Stomach (tissue), 9 donors: ENCODE measurements around the gene GNA15. TPM values are rescaled to one million over a fixed set of nuclear protein-coding genes. Genes with fewer than 3 reads are reported as not detected.

Experiments
- DNase-seq, 2 donors: peaks; one replicate each; pipeline versions ENCODE4 v3.0.0 to v3.0.0-alpha.2; 2013 to 2019
- H3K27ac ChIP-seq, 5 donors: fragments of 200-600 bp in 4 of 5; sonication (generic) in 4 of 5; one replicate each; pipeline ENCODE4 v1.5.1; 2013 to 2019; ENCODE audit warnings: mild to moderate bottlenecking in 1 of 5, moderate library complexity in 1 of 5
- H3K27me3 ChIP-seq, 3 donors: fragments of 200-600 bp; sonication (generic); one replicate each; pipeline ENCODE4 v1.5.1; 2017 to 2019; ENCODE audit warnings: mixed run types in 1 of 3
- H3K36me3 ChIP-seq, 4 donors: fragments of 200-600 bp; sonication (generic); 1 replicate in 3 of 4; 2 replicates in 1 of 4; pipeline ENCODE4 v1.5.1; 2016 to 2019
- H3K4me1 ChIP-seq, 4 donors: fragments of 200-600 bp; sonication (generic); one replicate each; pipeline ENCODE4 v1.5.1; 2016 to 2019
- H3K4me3 ChIP-seq, 4 donors: fragments of 200-600 bp; sonication (generic) in 3 of 4; one replicate each; pipeline ENCODE4 v1.5.1; 2016 to 2019; ENCODE audit warnings: mild to moderate bottlenecking in 1 of 4
- H3K9me3 ChIP-seq, 4 donors: fragments of 200-600 bp; sonication (generic); one replicate each; pipeline ENCODE4 v1.5.1; 2016 to 2019
- EP300 ChIP-seq: sonication (generic); formaldehyde crosslinking; IDR thresholded peaks from one replicate; pipeline ENCODE4 v1.6.1; 2017; ENCODE audit warnings: antibody characterized with exemption
- POLR2A ChIP-seq, 4 donors: fragments of 450-650 bp; IDR thresholded peaks; one replicate each; pipeline ENCODE4 v1.6.1; 2016; ENCODE audit warnings: antibody characterized with exemption in 4 of 4, control low read depth in 2 of 4, mild to moderate bottlenecking in 1 of 4, moderate library complexity in 1 of 4
- POLR2AphosphoS5 ChIP-seq, 3 donors: sonication (generic); formaldehyde crosslinking; IDR thresholded peaks; one replicate each; pipeline ENCODE4 v1.6.1; 2016; ENCODE audit warnings: antibody characterized with exemption in 3 of 3
- WGBS, 5 donors: extraction: QIAGEN DNeasy Blood & Tissue Kit in 3 of 5; methylation state at CpG; one replicate each; pipeline versions ENCODE4 v1.1.5 to v1.1.7; 2013 to 2018; 5-methylcytosine and 5-hydroxymethylcytosine counted together
- intact Hi-C: fragments of 100-400 bp; cut with DNase I; formaldehyde crosslinking; loops from one replicate; pipeline ENCODE4 v1.15.1; 2023; ENCODE audit warnings: low total_unique reads
- polyA plus RNA-seq, 3 donors: library from polyadenylated mRNA; stranded (reverse); fragments of 200-250 nt; gene quantifications; one replicate each; pipeline ENCODE4 v1.2.3, GENCODE V29; 2013
- total RNA-seq, 5 donors: library from RNA; depleted of rRNA; stranded (reverse); fragments of >200 nt; gene quantifications; one replicate each; pipeline versions ENCODE4 v1.1.0 to v1.2.3, GENCODE V29; 2014 to 2016
- TF ChIP-seq, protein P1 (sequence below), 7 experiments: fragments of 450-650 bp in 4 of 7; fragments of 200-600 bp in 3 of 7; sonication (generic) in 3 of 7; IDR thresholded peaks; one replicate each; pipeline ENCODE4 v1.5.1; 2016 to 2019; ENCODE audit warnings: antibody characterized with exemption in 7 of 7, control low read depth in 2 of 7, mild to moderate bottlenecking in 1 of 7
- donor health status: healthy with polysubstance abuse.
- donor health status: Bipolar disorder and iron deficiency.
- donor health status: healthy.

Gene GNA15
- total and polyA plus RNA-seq, 8 donors: 0.45 to 15.1 (median 4.8) TPM; not detected in 2

DNA sequence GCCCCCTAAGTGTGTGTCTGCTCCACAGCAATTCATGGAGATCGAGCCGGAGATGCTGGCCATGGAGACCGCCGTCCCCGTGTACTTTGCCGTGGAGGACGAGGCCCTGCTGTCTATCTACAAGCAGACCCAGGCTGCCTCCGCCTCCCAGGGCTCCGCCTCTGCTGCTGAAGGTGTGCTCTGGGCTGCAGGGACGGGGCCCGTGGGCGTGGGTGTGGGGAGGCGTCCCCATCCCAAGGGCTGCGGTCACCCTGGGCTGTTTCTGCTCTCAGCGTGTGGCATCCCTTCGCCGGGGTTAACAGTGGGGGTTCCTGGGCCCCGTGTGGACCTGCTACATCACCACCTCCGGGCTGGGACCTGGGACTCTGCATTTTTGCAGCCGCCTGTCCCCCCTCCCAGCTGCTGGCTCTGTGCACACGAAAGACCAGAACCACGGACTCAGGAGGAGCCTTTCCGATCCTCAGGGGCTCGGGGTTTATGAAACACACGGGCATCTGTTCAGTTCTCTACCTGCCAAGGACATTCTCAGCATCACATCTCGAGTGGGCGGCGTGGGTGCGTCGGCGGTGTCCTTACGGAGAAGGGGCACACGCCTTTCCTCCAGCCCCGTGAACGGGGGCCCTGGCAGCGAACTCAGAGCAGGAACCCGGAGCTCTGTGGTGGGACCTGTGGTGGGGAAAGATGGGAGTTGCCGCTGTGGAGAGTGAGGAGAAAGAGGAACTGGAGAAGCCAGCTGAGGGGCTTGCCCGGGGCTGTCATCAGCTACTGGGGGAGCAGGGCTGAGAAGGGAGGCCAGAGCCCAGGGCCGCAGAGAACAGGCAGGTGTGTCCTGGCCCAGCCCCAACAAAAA, 57.6 kb downstream of the GNA15 start:
- intact Hi-C loops: no loop called here
- Histone ChIP-seq H3K9me3 (no peaks in the 10 kb centered on the region), H3K27me3 (no peaks in the 10 kb centered on the region), H3K36me3 (peaks cover 13 to 72% (median 52%) of the 10 kb centered on the region in 4 donors), H3K27ac (no peak overlapping the region), H3K4me1 (peaks cover 8 to 20% (median 15%) of the 10 kb centered on the region in 4 donors), H3K4me3 (no peak overlapping the region)
- TF ChIP-seq POLR2A (IDR thresholded peaks at IDR 0.05) (no peak), POLR2AphosphoS5 (IDR thresholded peaks at IDR 0.05) (no peak), EP300 (no peak)
- TF ChIP-seq, protein P1, sequence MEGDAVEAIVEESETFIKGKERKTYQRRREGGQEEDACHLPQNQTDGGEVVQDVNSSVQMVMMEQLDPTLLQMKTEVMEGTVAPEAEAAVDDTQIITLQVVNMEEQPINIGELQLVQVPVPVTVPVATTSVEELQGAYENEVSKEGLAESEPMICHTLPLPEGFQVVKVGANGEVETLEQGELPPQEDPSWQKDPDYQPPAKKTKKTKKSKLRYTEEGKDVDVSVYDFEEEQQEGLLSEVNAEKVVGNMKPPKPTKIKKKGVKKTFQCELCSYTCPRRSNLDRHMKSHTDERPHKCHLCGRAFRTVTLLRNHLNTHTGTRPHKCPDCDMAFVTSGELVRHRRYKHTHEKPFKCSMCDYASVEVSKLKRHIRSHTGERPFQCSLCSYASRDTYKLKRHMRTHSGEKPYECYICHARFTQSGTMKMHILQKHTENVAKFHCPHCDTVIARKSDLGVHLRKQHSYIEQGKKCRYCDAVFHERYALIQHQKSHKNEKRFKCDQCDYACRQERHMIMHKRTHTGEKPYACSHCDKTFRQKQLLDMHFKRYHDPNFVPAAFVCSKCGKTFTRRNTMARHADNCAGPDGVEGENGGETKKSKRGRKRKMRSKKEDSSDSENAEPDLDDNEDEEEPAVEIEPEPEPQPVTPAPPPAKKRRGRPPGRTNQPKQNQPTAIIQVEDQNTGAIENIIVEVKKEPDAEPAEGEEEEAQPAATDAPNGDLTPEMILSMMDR (IDR thresholded peaks at IDR 0.05): no peak
- WGBS, 5 donors: 87 to 92% (median 90%) methylated on average over 29 to 40 of the region's 40 CpGs
- no peak for DNase-seq

DNA sequence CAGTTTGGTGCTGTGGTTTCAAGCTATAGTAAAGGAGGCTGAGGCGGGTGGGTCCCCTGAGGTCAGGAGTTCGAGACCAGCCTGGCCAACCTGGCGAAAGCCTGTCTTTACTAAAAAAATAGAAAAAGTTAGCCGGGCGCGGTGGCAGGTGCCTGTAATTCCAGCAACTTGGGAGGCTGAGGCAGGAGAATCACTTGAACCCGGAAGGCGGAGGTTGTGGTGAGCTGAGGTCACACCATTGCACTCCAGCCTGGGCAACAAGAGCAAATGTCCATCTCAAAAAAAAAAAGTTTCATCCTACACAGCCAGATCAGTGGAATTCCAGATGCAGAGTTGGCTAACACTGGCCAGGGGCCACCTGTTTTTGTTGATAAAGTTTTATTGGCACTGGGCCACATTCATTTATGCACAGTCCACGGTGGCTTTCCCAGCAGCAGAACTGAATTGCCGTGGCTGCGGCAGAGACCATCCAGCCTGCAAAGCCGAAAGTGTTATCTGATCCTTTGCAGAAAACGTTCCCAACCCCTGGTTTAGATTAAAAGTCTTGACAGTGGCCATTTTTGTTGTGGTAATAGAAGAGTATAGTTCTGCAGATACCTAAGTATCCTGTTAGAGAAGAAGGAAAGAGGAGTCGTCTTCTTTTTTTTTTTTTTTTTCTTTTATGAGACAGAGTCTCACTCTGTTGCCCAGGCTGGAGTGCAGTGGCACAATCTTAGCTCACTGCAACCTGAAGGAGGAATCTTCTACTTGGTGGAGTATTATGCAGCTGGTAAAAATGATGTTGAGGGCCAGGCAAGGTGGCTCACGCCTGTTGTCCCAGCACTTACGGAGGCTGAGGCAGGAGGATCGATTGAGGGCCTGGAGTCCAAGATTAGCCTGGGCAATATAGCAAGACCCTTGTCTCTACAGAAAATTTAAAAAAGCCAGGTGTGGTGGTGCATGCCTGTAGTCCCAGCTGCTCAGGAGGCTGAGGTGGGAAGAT, 58.6 kb downstream of the GNA15 start:
- 92 to 94% (median 92%) methylated on average over 17 of the region's 17 CpGs for whole genome bisulfite sequencing, 5 donors

DNA sequence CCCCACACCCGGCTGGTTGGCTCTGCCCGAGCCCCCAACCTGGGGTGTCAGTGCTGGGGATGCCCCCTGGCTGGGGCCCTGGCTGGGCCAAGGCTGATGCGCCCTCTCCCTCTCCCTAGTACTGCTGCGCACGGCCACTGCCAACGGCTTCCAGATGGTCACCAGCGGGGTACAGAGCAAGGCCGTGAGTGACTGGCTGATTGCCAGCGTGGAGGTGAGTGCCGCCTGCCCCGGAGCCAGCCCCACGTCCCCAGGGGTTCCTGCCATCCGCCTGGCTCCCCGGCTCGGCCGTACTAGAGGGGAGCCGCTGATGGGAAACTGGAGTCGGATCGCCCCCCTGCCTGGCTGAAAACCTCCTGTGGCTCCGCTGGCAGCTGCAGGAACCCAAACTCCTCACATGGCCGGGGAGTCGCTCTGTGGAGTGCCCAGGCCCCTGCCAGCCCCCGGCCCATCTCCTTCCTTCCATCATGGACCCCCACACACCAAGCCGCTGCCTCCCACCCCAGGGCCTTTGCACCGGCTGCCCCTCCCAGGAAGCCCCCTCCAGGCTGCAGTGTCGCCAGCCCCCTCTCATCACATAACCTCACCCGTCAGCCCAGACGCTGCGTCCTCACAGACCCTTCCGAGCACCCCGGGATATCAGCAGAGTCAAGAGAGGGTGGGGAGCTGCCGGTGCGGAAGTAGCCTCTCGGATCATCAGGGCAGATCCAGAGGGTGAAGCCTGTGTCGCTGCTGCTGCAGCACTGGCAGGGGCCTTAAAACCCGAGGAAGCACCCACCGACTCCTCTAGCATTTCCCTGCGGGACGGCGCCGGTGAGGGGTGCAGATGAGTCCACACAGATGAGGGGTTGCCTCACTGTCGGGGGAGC, 60.5 kb downstream of the GNA15 start:
- peaks cover 13 to 79% (median 72%) of the 10 kb centered on the region in 4 donors for H3K36me3 ChIP-seq
- 91 to 95% (median 93%) methylated on average over 33 to 42 of the region's 42 CpGs for WGBS, 5 donors
- no peak overlapping the region for H3K27ac ChIP-seq
- DNase-seq: no peak
- H3K27me3 ChIP-seq: no peaks in the 10 kb centered on the region
- TF ChIP-seq EP300: no peak
- TF ChIP-seq POLR2A (IDR thresholded peaks at IDR 0.05): no peak
- no peak for TF ChIP-seq POLR2AphosphoS5 (IDR thresholded peaks at IDR 0.05)
- TF ChIP-seq, protein P1 (IDR thresholded peaks at IDR 0.05): no peak
- no peak overlapping the region for H3K4me3 ChIP-seq
- intact Hi-C loops: no loop called here
- no peaks in the 10 kb centered on the region for H3K9me3 ChIP-seq
- H3K4me1 ChIP-seq: no peaks in the 10 kb centered on the region

More for the DNA sequence above, 58.6 kb downstream of the GNA15 start:
- H3K27me3 ChIP-seq: no peaks in the 10 kb centered on the region
- H3K4me3 ChIP-seq: no peak overlapping the region
- H3K4me1 ChIP-seq: peaks cover 0 to 11% (median 6%) of the 10 kb centered on the region in 4 donors
- intact Hi-C loops: no loop called here
- H3K27ac ChIP-seq: no peak overlapping the region
- H3K36me3 ChIP-seq: peaks cover 13 to 72% (median 61%) of the 10 kb centered on the region in 4 donors
- TF ChIP-seq, protein P1 (IDR thresholded peaks at IDR 0.05): no peak
- TF ChIP-seq POLR2A (IDR thresholded peaks at IDR 0.05): no peak
- no peaks in the 10 kb centered on the region for H3K9me3 ChIP-seq
- DNase-seq: no peak

DNA sequence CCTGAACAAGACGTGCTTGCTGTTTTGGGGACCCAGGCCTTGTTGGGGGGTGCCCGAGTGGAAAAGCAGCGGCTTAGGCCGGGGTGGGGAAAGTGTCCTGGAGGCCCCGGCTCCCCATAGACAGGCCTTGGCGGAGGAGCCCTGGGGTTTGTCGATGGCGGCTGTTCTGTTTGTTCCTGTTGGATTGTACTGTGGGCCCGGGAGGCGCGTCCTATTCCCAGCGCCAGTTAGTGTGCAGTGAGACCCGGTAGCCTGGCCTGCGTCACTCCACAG, 61.0 kb downstream of the GNA15 start:
- no peaks in the 10 kb centered on the region for H3K27me3 ChIP-seq
- intact Hi-C loops: no loop called here
- DNase-seq: no peak
- TF ChIP-seq POLR2AphosphoS5 (IDR thresholded peaks at IDR 0.05) (no peak), POLR2A (IDR thresholded peaks at IDR 0.05) (no peak), EP300 (no peak)
- TF ChIP-seq, protein P1 (IDR thresholded peaks at IDR 0.05): no peak
- no peak overlapping the region for H3K27ac ChIP-seq
- H3K36me3 ChIP-seq: peaks cover 13 to 81% (median 76%) of the 10 kb centered on the region in 4 donors
- no peak overlapping the region for H3K4me3 ChIP-seq
- no peaks in the 10 kb centered on the region for H3K9me3 ChIP-seq
- H3K4me1 ChIP-seq: no peaks in the 10 kb centered on the region
- 92 to 95% (median 94%) methylated on average over 11 to 14 of the region's 14 CpGs for WGBS, 5 donors
